IMR-90 (cell line): ENCODE results near the gene AZI2. TPM values are rescaled to one million over a fixed set of nuclear protein-coding genes. Genes with fewer than 3 reads are reported as not detected.

Source experiments
- polyA plus RNA-seq, 3 experiments: library from polyadenylated mRNA; depleted of rRNA; stranded (reverse); fragments of >200 nt; gene quantifications; 2 replicates each; pipeline ENCODE4 v1.2.3, GENCODE V29; 2012; ENCODE audit warnings: low replicate concordance in 1 of 3
- total RNA-seq: library from RNA; depleted of rRNA; stranded (reverse); fragments of >200 nt; gene quantifications from 2 replicates; pipeline ENCODE4 v1.2.3, GENCODE V29; 2012; rRNA removed

AZI2 gene
- total and polyA plus RNA-seq, 2 of the 4 experiments (the other 2 are of a cell fraction): 30.1 to 52.5 TPM

Other genes with a start within 250 kb of the AZI2 start
- gene CMC1, start 107.2 kb downstream of the AZI2 start, total RNA-seq: 1.6 and 2.8 TPM in 2 replicates
- 16.0 and 18.3 TPM in 2 replicates for gene CMC1, start 107.2 kb downstream of the AZI2 start, polyA plus RNA-seq (2012; rRNA removed)
- gene ZCWPW2, start 103 bp downstream of the AZI2 start, total RNA-seq: 0.18 and 0.56 TPM in 2 replicates
- gene ZCWPW2, start 103 bp downstream of the AZI2 start, polyA plus RNA-seq (2012; rRNA removed): 0.24 and 0.26 TPM in 2 replicates